Progenitor cell of endocrine pancreas (in vitro differentiated cells): ENCODE data around the gene HLA-DMA. TPM values are rescaled to one million over a fixed set of nuclear protein-coding genes. Genes with fewer than 3 reads are reported as not detected.

Source experiments
- DNase-seq: peaks from one replicate; pipeline ENCODE4 v3.0.0; 2021; ENCODE audit warnings: low spot score; ENCODE audit not compliant: unreplicated experiment
- H3K27ac Mint-ChIP-seq: 2 replicates; pipeline ENCODE4 v1.8.0; 2021; ENCODE audit warnings: mild to moderate bottlenecking, moderate library complexity, mixed read lengths
- H3K27me3 Mint-ChIP-seq: 2 replicates; pipeline ENCODE4 v1.8.0; 2021; ENCODE audit warnings: mixed read lengths
- H3K36me3 Mint-ChIP-seq: 2 replicates; pipeline ENCODE4 v1.8.0; 2022; ENCODE audit warnings: mixed read lengths; ENCODE audit not compliant: insufficient read depth
- H3K4me1 Mint-ChIP-seq: 2 replicates; pipeline ENCODE4 v1.8.0; 2021; ENCODE audit warnings: low read depth, mixed read lengths
- H3K4me3 Mint-ChIP-seq: 2 replicates; pipeline ENCODE4 v1.8.0; 2021; ENCODE audit warnings: low read depth, mild to moderate bottlenecking, moderate library complexity, mixed read lengths
- H3K9me3 Mint-ChIP-seq: 2 replicates; pipeline ENCODE4 v1.8.0; 2021; ENCODE audit warnings: low read depth, mixed read lengths
- total RNA-seq: library from RNA; stranded (reverse); gene quantifications from 2 replicates; pipeline ENCODE4 v1.2.1, GENCODE V29; 2021
- TF ChIP-seq, protein P1 (sequence below): fragments of 200-600 bp; sonication (generic); IDR thresholded peaks from one replicate; pipeline ENCODE4 v1.5.0; 2021; ENCODE audit warnings: antibody characterized with exemption, mild to moderate bottlenecking; ENCODE audit not compliant: unreplicated experiment

Gene HLA-DMA
- total RNA-seq, 1 donor from 2014 or later, result 3.4 TPM

DNA sequence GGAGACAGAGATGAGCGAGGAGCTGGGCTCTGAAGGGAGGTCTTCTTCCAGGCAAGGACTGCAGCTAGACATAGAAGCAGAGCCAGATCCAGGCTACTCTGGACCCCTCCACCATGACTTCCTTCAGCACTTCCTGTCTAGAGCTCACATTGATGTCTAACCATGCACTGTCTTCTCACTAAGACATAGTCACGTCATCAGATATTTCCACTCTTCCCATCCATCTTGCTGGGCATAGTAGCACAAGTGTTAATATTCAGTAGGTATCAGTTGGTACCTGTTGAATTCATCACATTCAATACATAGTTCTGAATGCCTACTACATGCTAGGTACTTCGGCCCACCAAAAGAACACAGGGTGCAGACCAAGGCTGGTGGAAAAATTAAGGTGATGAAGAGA, 2.9 kb downstream of the HLA-DMA start:
- Mint-ChIP-seq H3K27ac (no peak overlapping the region), H3K4me3 (no peak overlapping the region), H3K27me3 (peaks cover 26% of the 10 kb centered on the region), H3K36me3 (no peaks in the 10 kb centered on the region), H3K9me3 (peaks cover 3% of the 10 kb centered on the region), H3K4me1 (no peaks in the 10 kb centered on the region)
- TF ChIP-seq, protein P1, sequence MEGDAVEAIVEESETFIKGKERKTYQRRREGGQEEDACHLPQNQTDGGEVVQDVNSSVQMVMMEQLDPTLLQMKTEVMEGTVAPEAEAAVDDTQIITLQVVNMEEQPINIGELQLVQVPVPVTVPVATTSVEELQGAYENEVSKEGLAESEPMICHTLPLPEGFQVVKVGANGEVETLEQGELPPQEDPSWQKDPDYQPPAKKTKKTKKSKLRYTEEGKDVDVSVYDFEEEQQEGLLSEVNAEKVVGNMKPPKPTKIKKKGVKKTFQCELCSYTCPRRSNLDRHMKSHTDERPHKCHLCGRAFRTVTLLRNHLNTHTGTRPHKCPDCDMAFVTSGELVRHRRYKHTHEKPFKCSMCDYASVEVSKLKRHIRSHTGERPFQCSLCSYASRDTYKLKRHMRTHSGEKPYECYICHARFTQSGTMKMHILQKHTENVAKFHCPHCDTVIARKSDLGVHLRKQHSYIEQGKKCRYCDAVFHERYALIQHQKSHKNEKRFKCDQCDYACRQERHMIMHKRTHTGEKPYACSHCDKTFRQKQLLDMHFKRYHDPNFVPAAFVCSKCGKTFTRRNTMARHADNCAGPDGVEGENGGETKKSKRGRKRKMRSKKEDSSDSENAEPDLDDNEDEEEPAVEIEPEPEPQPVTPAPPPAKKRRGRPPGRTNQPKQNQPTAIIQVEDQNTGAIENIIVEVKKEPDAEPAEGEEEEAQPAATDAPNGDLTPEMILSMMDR, result no peak
- DNase-seq, result no peak

DNA sequence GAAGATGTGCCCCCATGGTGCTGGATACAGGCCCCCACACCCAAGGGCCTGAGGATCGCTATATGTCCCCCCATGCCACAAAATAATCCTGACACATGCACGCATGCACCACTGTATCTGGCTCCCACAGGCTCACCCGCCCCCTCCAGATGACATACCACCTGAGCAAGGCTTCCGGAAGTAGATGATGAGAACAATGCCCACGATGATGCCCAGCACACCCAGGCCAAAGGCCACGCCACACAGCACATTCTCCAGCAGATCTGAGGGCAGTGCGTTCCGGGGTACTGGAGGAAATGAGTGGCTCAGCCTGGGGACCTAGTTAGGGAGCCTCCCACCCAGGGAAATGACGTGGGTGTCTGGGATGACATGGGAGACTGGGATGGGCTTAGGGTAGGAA, 3.8 kb downstream of the HLA-DMA start:
- DNase-seq, result no peak
- no peak overlapping the region for H3K27ac Mint-ChIP-seq
- no peak overlapping the region for H3K4me3 Mint-ChIP-seq

DNA sequence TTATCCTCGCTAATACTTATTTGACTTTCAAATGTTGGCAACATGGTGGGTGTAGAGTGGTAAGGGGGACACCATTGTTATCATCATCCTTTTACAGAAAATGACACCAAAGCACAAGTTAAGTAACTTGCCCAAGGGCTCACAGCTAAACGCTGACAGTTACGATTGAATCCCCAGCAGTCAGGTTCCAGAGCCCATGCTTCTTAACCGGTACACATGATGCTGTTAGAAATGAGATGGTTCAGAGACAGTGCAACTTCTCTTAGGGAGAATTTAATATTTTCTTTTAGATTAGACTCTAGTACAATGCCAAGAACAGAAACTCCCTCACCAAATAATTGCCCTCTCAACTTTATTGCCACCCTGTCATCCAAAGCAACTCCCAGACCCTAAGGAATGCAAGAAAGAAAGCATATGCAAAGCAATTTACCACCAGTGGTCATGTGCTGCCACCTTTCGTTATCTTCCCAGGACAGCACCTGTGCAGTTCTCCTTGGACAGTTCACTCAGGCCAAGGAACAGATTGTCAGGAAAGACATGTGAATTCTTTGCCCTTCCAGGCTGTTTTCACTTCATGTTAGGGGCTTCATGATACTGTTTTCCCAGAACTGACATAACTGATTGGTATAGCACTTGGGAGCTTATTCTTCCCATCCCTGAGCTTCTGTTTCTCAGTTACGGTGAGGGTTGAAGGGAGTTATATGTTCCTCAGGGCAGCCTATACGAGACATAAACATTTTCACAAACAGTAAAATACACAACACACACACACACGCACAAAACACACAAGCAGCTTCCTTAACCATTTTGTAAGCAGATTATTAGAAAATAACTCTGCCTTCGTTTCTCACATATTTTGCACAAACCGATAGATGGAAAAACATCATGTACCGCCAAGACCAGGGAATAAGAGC, 5.1 kb downstream of the HLA-DMA start:
- peaks cover 3% of the 10 kb centered on the region for H3K9me3 Mint-ChIP-seq
- no peak overlapping the region for H3K27ac Mint-ChIP-seq
- TF ChIP-seq, protein P1, result peak; percentile 69
- H3K4me3 Mint-ChIP-seq, result no peak overlapping the region
- H3K4me1 Mint-ChIP-seq, result no peaks in the 10 kb centered on the region
- no peaks in the 10 kb centered on the region for H3K36me3 Mint-ChIP-seq
- no peak for DNase-seq
- H3K27me3 Mint-ChIP-seq, result peaks cover 27% of the 10 kb centered on the region

More for the DNA sequence above, 3.8 kb downstream of the HLA-DMA start:
- TF ChIP-seq, protein P1, result no peak
- Mint-ChIP-seq H3K9me3 (peaks cover 3% of the 10 kb centered on the region), H3K27me3 (peaks cover 26% of the 10 kb centered on the region), H3K36me3 (no peaks in the 10 kb centered on the region), H3K4me1 (no peaks in the 10 kb centered on the region)

DNA sequence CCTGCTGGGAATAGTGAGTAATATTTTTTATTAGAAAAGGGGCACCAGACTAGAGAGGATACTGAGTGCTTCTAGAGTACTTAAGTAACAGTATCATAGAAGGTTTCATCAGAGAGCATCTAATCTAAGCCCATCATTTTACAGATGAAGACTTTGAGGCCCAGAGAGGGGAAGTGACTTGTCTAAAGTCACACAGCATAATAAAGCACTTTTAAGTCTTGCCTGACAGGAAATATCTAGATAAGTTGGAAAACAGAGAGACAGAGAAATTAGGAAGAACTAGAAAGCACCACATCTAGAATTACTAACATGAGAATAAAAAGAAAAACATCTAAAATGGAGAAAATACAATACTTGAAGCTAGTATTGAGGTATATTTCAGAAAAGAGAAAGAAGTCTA, 6.0 kb downstream of the HLA-DMA start:
- H3K27ac Mint-ChIP-seq, result no peak overlapping the region
- peaks cover 27% of the 10 kb centered on the region for H3K27me3 Mint-ChIP-seq
- H3K36me3 Mint-ChIP-seq, result no peaks in the 10 kb centered on the region
- H3K4me3 Mint-ChIP-seq, result no peak overlapping the region
- no peak for DNase-seq
- no peaks in the 10 kb centered on the region for H3K4me1 Mint-ChIP-seq
- peaks cover 3% of the 10 kb centered on the region for H3K9me3 Mint-ChIP-seq
- TF ChIP-seq, protein P1, result no peak

DNA sequence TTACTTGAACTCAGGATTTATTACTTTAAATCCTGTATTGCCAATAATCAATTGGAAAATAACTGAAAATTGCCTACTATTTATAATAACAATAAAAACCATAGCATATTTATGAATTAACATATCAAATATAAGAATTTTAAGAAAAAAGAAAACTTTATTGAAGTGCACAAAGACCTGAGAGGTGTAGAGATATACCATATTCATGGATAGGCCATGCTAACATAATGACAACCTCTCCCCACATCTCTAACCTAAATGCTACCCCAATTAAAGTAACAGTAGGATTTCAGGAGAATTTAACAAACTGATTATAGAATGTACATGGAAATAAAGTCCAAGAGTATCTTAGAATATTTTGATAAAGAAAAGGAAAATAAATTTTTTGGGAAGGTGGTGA, 6.9 kb downstream of the HLA-DMA start:
- Mint-ChIP-seq H3K27ac (no peak overlapping the region), H3K4me3 (no peak overlapping the region), H3K36me3 (no peaks in the 10 kb centered on the region), H3K9me3 (peaks cover 3% of the 10 kb centered on the region), H3K27me3 (peaks cover 27% of the 10 kb centered on the region), H3K4me1 (no peaks in the 10 kb centered on the region)
- TF ChIP-seq, protein P1, result no peak
- DNase-seq, result no peak
